CD4-positive, alpha-beta memory T cell (primary cell): Measurements from ENCODE around the gene SLC16A10. TPM values are rescaled to one million over a fixed set of nuclear protein-coding genes. Genes with fewer than 3 reads are reported as not detected.
A peak's percentile ranks its signal among the peaks of the same experiment; 100 is the strongest.

Source experiments
- CTCF ChIA-PET: fragments of 350-600 bp; sonication (Branson Sonifier 250); formaldehyde crosslinking; loops from one replicate; lab custom pipeline; 2021; ENCODE audit warnings: inconsistent platforms; ENCODE audit not compliant: partially characterized antibody; lab: Charles Lee
- POLR2A ChIA-PET: fragments of 350-600 bp; sonication (Branson Sonifier 250); formaldehyde crosslinking; loops from one replicate; lab custom pipeline; 2021; ENCODE audit not compliant: partially characterized antibody; lab: Charles Lee
- DNase-seq, 5 donors: peaks; one replicate each; pipeline versions ENCODE4 v3.0.0 to v3.0.0-alpha.2; 2020 to 2022; ENCODE audit warnings: mixed read lengths in 1 of 5
- H3K27ac ChIP-seq: one replicate; pipeline ENCODE4 v1.7.0; 2013; ENCODE audit warnings: low read depth, low read length
- H3K27me3 ChIP-seq: 2 replicates; pipeline ENCODE4 v1.7.0; 2013; ENCODE audit warnings: mild to moderate bottlenecking, low read length, moderate library complexity; ENCODE audit not compliant: insufficient read depth
- H3K36me3 ChIP-seq: 2 replicates; pipeline ENCODE4 v1.7.0; 2013; ENCODE audit warnings: mild to moderate bottlenecking, low read length, moderate library complexity; ENCODE audit not compliant: insufficient read depth
- H3K4me1 ChIP-seq: 2 replicates; pipeline ENCODE4 v1.7.0; 2013; ENCODE audit warnings: mild to moderate bottlenecking, low read length, moderate library complexity; ENCODE audit not compliant: insufficient read depth
- H3K4me3 ChIP-seq, 2 donors: one replicate each; pipeline ENCODE4 v1.7.0; 2013; ENCODE audit warnings: low read length in 2 of 2, mild to moderate bottlenecking in 1 of 2
- H3K9me3 ChIP-seq, 2 donors: one replicate each; pipeline ENCODE4 v1.7.0; 2013; ENCODE audit warnings: low read length in 2 of 2, control low read depth in 1 of 2; ENCODE audit not compliant: control insufficient read depth in 1 of 2
- H3K27ac Mint-ChIP-seq, 7 donors: one replicate each; pipeline ENCODE4 v1.8.0; 2020 to 2021; ENCODE audit warnings: mixed read lengths in 7 of 7, mild to moderate bottlenecking in 6 of 7, inconsistent platforms in 3 of 7, moderate library complexity in 3 of 7
- H3K27me3 Mint-ChIP-seq, 2 donors: one replicate each; pipeline ENCODE4 v1.8.0; 2020 to 2021; ENCODE audit warnings: mixed read lengths in 2 of 2
- H3K36me3 Mint-ChIP-seq, 2 donors: one replicate each; pipeline ENCODE4 v1.8.0; 2020 to 2021; ENCODE audit warnings: mixed read lengths in 2 of 2, inconsistent platforms in 1 of 2, mild to moderate bottlenecking in 1 of 2
- H3K4me1 Mint-ChIP-seq, 4 donors: one replicate each; pipeline ENCODE4 v1.8.0; 2020 to 2021; ENCODE audit warnings: mixed read lengths in 4 of 4, mild to moderate bottlenecking in 1 of 4
- H3K4me3 Mint-ChIP-seq, 8 donors: one replicate each; pipeline ENCODE4 v1.8.0; 2020 to 2021; ENCODE audit warnings: mixed read lengths in 8 of 8, mild to moderate bottlenecking in 7 of 8, moderate library complexity in 6 of 8, inconsistent platforms in 3 of 8
- H3K9me3 Mint-ChIP-seq, 8 donors: one replicate each; pipeline ENCODE4 v1.8.0; 2020 to 2021; ENCODE audit warnings: mixed read lengths in 8 of 8, mild to moderate bottlenecking in 5 of 8, inconsistent platforms in 3 of 8, moderate library complexity in 1 of 8
- intact Hi-C: fragments of 100-400 bp; cut with micrococcal nuclease; formaldehyde crosslinking; loops from one replicate; pipeline ENCODE4 v1.15.1; 2023
- polyA plus RNA-seq, 2 donors: library from polyadenylated mRNA; unstranded; fragments of 300-500 nt; fragmentation: Illumina TruSeq; gene quantifications; one replicate each; pipeline ENCODE4 v1.2.3, GENCODE V29; 2021
- total RNA-seq, 2 experiments: library from RNA; stranded (reverse); gene quantifications; one replicate each; pipeline ENCODE4 v1.2.3, GENCODE V29; 2021

The SLC16A10 gene
- total and polyA plus RNA-seq, 4 experiments from 2014 or later: 5.6 to 11.2 (median 8.7) TPM

GRCh38 chr6:111098597-111098996 is 11.3 kb downstream of the SLC16A10 start:
- POLR2A ChIA-PET: no interaction called here
- DNase-seq: no peak
- Histone ChIP-seq H3K27ac (no peak overlapping the region), H3K27me3 (no peaks in the 10 kb centered on the region), H3K36me3 (no peaks in the 10 kb centered on the region), H3K4me3 (no peak overlapping the region), H3K9me3 (no peaks in the 10 kb centered on the region), H3K4me1 (peaks cover 15% of the 10 kb centered on the region)
- Mint-ChIP-seq H3K4me3 (no peak overlapping the region), H3K27me3 (no peaks in the 10 kb centered on the region), H3K27ac (no peak overlapping the region), H3K4me1 (peaks cover 6 to 23% (median 14%) of the 10 kb centered on the region in 4 donors), H3K36me3 (peaks cover 0 to 3% of the 10 kb centered on the region in 2 donors), H3K9me3 (peaks cover 0 to 2% (median 0%) of the 10 kb centered on the region in 8 donors)
- intact Hi-C loops: no loop called here
- CTCF ChIA-PET: no interaction called here

- DNase-seq: no peak
- no peak overlapping the region for H3K4me3 Mint-ChIP-seq
- no peaks in the 10 kb centered on the region for H3K27me3 Mint-ChIP-seq
- no peak overlapping the region for H3K27ac Mint-ChIP-seq
- H3K36me3 Mint-ChIP-seq: peaks cover 2 to 16% of the 10 kb centered on the region in 2 donors
- peaks cover 0 to 6% (median 3%) of the 10 kb centered on the region in 8 donors for H3K9me3 Mint-ChIP-seq
- ChIA-PET POLR2A (no interaction called here), CTCF (no interaction called here)
- Histone ChIP-seq H3K4me1 (peaks cover under 1% of the 10 kb centered on the region), H3K36me3 (no peaks in the 10 kb centered on the region), H3K4me3 (no peak overlapping the region), H3K27ac (no peak overlapping the region), H3K27me3 (no peaks in the 10 kb centered on the region), H3K9me3 (no peaks in the 10 kb centered on the region)
- peaks cover 4 to 9% (median 5%) of the 10 kb centered on the region in 4 donors for H3K4me1 Mint-ChIP-seq
- intact Hi-C loops: no loop called here
Observed at GRCh38 chr6:111101987-111102386, 14.7 kb downstream of the SLC16A10 start.

DNA sequence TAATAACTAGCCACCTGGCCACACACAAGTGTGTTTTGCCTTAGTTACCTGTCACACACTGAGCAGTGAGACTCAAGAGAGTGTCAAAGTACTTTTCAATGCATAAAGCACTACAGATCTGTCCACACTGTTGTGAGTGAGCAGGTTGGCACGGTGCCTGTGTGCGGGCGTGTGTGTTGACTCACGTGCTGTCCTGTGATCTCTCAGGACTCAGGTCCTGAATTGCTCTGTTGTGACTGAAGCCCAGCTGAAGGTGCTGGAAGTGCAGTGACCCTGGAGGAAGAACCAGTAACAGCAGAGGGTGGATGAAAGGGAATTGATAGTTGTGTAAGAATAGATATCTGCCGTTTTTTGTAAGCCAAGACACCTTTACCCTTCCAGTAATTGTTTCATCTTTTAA is 18.3 kb downstream of the SLC16A10 start:
- no peak for DNase-seq
- peak overlapping the region in 1 of 7 donors; percentile 43 for H3K27ac Mint-ChIP-seq
- no peaks in the 10 kb centered on the region for H3K4me1 ChIP-seq
- ChIA-PET CTCF (interaction anchor here (1.6 kb wide), 1 partner anchor 47 kb away, joined by 4 read pairs; no protein-coding TSS in a partner anchor), POLR2A (no interaction called here)
- H3K27me3 ChIP-seq: no peaks in the 10 kb centered on the region
- H3K4me1 Mint-ChIP-seq: peaks cover 2 to 11% (median 8%) of the 10 kb centered on the region in 4 donors
- H3K36me3 ChIP-seq: no peaks in the 10 kb centered on the region
- no peak overlapping the region for H3K4me3 ChIP-seq
- H3K4me3 Mint-ChIP-seq: no peak overlapping the region
- H3K36me3 Mint-ChIP-seq: peaks cover 6 to 23% of the 10 kb centered on the region in 2 donors
- H3K9me3 Mint-ChIP-seq: peaks cover 4 to 13% (median 9%) of the 10 kb centered on the region in 8 donors
- H3K27ac ChIP-seq: no peak overlapping the region
- no peaks in the 10 kb centered on the region for H3K9me3 ChIP-seq
- H3K27me3 Mint-ChIP-seq: peaks cover 0 to 1% of the 10 kb centered on the region in 2 donors
- intact Hi-C loops: no loop called here

GRCh38 chr6:111107589-111107988 is 20.3 kb downstream of the SLC16A10 start:
- Mint-ChIP-seq H3K27ac (no peak overlapping the region), H3K9me3 (peaks cover 4 to 13% (median 7%) of the 10 kb centered on the region in 8 donors), H3K4me1 (peaks cover 2 to 12% (median 9%) of the 10 kb centered on the region in 4 donors), H3K4me3 (no peak overlapping the region), H3K36me3 (peaks cover 6 to 23% of the 10 kb centered on the region in 2 donors), H3K27me3 (peaks cover 0 to 1% of the 10 kb centered on the region in 2 donors)
- no peak for DNase-seq
- Histone ChIP-seq H3K27ac (no peak overlapping the region), H3K36me3 (no peaks in the 10 kb centered on the region), H3K9me3 (no peaks in the 10 kb centered on the region), H3K27me3 (no peaks in the 10 kb centered on the region), H3K4me3 (no peak overlapping the region), H3K4me1 (no peaks in the 10 kb centered on the region)
- intact Hi-C loops: no loop called here
- CTCF ChIA-PET: interaction anchor here (0.7 kb wide), 1 partner anchor 1724 kb away, joined by 3 read pairs; no protein-coding TSS in a partner anchor
- POLR2A ChIA-PET: no interaction called here

GRCh38 chr6:111110036-111110435 is 22.7 kb downstream of the SLC16A10 start:
- Mint-ChIP-seq H3K36me3 (peaks cover 6 to 16% of the 10 kb centered on the region in 2 donors), H3K9me3 (peaks cover 4 to 13% (median 7%) of the 10 kb centered on the region in 8 donors), H3K27ac (no peak overlapping the region), H3K27me3 (peaks cover 0 to 1% of the 10 kb centered on the region in 2 donors), H3K4me3 (peak overlapping the region in 1 of 8 donors; percentile 17), H3K4me1 (peaks cover 15 to 27% (median 21%) of the 10 kb centered on the region in 4 donors)
- POLR2A ChIA-PET: no interaction called here
- H3K4me3 ChIP-seq: no peak overlapping the region
- peaks cover 20% of the 10 kb centered on the region for H3K4me1 ChIP-seq
- intact Hi-C loops: loop anchor here (10.0 kb wide), 1 partner anchor 65 kb away; no protein-coding TSS in a partner anchor
- no peaks in the 10 kb centered on the region for H3K27me3 ChIP-seq
- no peaks in the 10 kb centered on the region for H3K9me3 ChIP-seq
- CTCF ChIA-PET: interaction anchor here (1.0 kb wide), 2 partner anchors 99 to 100 kb away, joined by 3 to 4 read pairs; no protein-coding TSS in a partner anchor
- H3K27ac ChIP-seq: no peak overlapping the region
- H3K36me3 ChIP-seq: no peaks in the 10 kb centered on the region
- DNase-seq: no peak

DNA sequence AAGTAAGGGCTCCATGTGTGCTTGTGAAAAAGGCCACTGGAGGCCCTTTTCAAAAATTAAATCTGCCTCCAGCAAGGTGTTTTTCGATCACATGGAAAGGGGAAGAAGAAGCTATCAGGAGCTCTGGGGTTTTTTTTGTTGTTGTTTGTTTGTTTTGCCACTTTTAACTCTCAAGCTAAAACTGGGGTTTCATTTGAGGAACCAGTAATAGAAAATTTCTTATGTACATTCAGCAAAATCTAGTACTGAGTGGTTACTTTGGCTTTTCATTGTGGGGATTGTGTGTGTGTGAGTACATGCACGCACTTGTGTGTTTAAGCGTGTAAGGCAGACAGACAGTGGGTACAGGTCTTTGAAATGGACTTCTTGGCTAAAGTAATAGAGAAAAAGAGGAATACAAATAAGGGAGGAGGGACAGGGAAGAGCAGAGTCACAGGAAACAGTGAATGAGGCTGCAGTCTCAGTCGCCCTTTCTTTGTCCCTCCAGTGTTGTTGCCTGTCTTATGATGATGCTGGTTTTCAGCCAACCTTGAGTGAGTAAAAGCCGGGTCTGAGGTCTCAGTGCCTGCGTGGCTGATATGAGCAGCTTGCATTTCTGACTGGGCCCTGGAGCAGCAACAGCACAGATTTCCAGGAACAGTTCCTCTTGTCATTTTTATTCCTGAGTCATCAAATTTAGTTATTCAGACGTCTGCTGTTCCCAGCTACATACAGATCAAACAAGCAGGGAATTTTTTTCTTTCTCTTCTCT is 26.2 kb downstream of the SLC16A10 start:
- Histone ChIP-seq H3K27ac (no peak overlapping the region), H3K4me1 (peaks cover 28% of the 10 kb centered on the region), H3K9me3 (no peaks in the 10 kb centered on the region), H3K36me3 (no peaks in the 10 kb centered on the region), H3K4me3 (no peak overlapping the region), H3K27me3 (no peaks in the 10 kb centered on the region)
- H3K27ac Mint-ChIP-seq: peak overlapping the region; percentile 38 to 94 (median 93)
- H3K4me3 Mint-ChIP-seq: peak overlapping the region; percentile 26 to 82 (median 70)
- intact Hi-C loops: loop anchor here (1.0 to 10.0 kb wide), 2 partner anchors 25 to 61 kb away; no protein-coding TSS in a partner anchor
- H3K4me1 Mint-ChIP-seq: peaks cover 14 to 29% (median 21%) of the 10 kb centered on the region in 4 donors
- ChIA-PET POLR2A (no interaction called here), CTCF (interaction anchor here (1.1 to 2.4 kb wide), 2 partner anchors 55 to 60 kb away, joined by 5 read pairs; no protein-coding TSS in a partner anchor)
- DNase-seq: peak in 2 of 5 donors; percentile 4 to 50
- peaks cover 0 to 1% of the 10 kb centered on the region in 2 donors for H3K27me3 Mint-ChIP-seq
- H3K36me3 Mint-ChIP-seq: no peaks in the 10 kb centered on the region
- peaks cover 0 to 4% (median 0%) of the 10 kb centered on the region in 8 donors for H3K9me3 Mint-ChIP-seq

- Mint-ChIP-seq H3K27ac (peak overlapping the region; percentile 38 to 94 (median 93)), H3K4me1 (peaks cover 14 to 29% (median 21%) of the 10 kb centered on the region in 4 donors), H3K4me3 (peak overlapping the region in 6 of 8 donors; percentile 26 to 82 (median 62)), H3K36me3 (no peaks in the 10 kb centered on the region), H3K27me3 (peaks cover 0 to 1% of the 10 kb centered on the region in 2 donors), H3K9me3 (peaks cover 0 to 4% (median 0%) of the 10 kb centered on the region in 8 donors)
- Histone ChIP-seq H3K9me3 (no peaks in the 10 kb centered on the region), H3K36me3 (no peaks in the 10 kb centered on the region), H3K27ac (no peak overlapping the region), H3K4me1 (peaks cover 28% of the 10 kb centered on the region), H3K27me3 (no peaks in the 10 kb centered on the region), H3K4me3 (no peak overlapping the region)
- peak in 3 of 5 donors; percentile 1 to 10 (median 9) for DNase-seq
- intact Hi-C loops: loop anchor here (1.0 to 10.0 kb wide), 2 partner anchors 26 to 61 kb away; no protein-coding TSS in a partner anchor
- ChIA-PET POLR2A (no interaction called here), CTCF (interaction anchor here (1.1 to 2.4 kb wide), 2 partner anchors 56 to 60 kb away, joined by 5 read pairs; no protein-coding TSS in a partner anchor)
Observed at GRCh38 chr6:111114087-111114443, 26.8 kb downstream of the SLC16A10 start.
